ENCODE results near the gene HYAL3.

The HYAL3 gene

GRCh38 chr3:50256978-50257890, 42.0 kb downstream of the HYAL3 start:
- Histone ChIP-seq H3K27ac (no peak overlapping the region), H3K9ac (ENCODE audit: insufficient read length) (no peak overlapping the region), H3K4me3 (no peak overlapping the region), H3K9me3 (ENCODE audit: low read depth, low read length) (no peaks in the 10 kb centered on the region), H3K36me3 (ENCODE audit: insufficient read depth, low read length) (peaks cover 10% of the 10 kb centered on the region; the same call in 1 of the 2 replicates)
- no peak for DNase-seq (ENCODE audit: low read depth, low spot score)
- TF ChIP-seq EZH2 (IDR thresholded peaks at IDR 0.05) (no peak), FOXP2 (optimal IDR thresholded peaks at IDR 0.05; ENCODE audit: control extremely low read depth, extremely low read length, insufficient read depth) (no peak), POLR2AphosphoS5 (IDR thresholded peaks at IDR 0.05; ENCODE audit: borderline replicate concordance, low read depth, low read length) (no peak)

GRCh38 chr3:50255251-50255615, 44.0 kb downstream of the HYAL3 start:
- H3K36me3 ChIP-seq (ENCODE audit: insufficient read depth, low read length): peaks cover 10% of the 10 kb centered on the region; the same call in 1 of the 2 replicates
- H3K27ac ChIP-seq: no peak overlapping the region
- DNase-seq (ENCODE audit: low read depth, low spot score): no peak
- H3K9ac ChIP-seq (ENCODE audit: insufficient read length): no peak overlapping the region
- no peaks in the 10 kb centered on the region for H3K9me3 ChIP-seq (ENCODE audit: low read depth, low read length)
- H3K4me3 ChIP-seq: no peak overlapping the region
- TF ChIP-seq FOXP2 (optimal IDR thresholded peaks at IDR 0.05; ENCODE audit: control extremely low read depth, extremely low read length, insufficient read depth): no peak

GRCh38 chr3:50254577-50255250, 44.5 kb downstream of the HYAL3 start:
- TF ChIP-seq POLR2AphosphoS5 (IDR thresholded peaks at IDR 0.05; ENCODE audit: borderline replicate concordance, low read depth, low read length) (no peak), FOXP2 (optimal IDR thresholded peaks at IDR 0.05; ENCODE audit: control extremely low read depth, extremely low read length, insufficient read depth) (no peak), EZH2 (IDR thresholded peaks at IDR 0.05) (no peak)
- DNase-seq (ENCODE audit: low read depth, low spot score): no peak
- Histone ChIP-seq H3K4me3 (no peak overlapping the region), H3K9ac (ENCODE audit: insufficient read length) (no peak overlapping the region), H3K36me3 (ENCODE audit: insufficient read depth, low read length) (peaks cover 10% of the 10 kb centered on the region; the same call in 1 of the 2 replicates), H3K9me3 (ENCODE audit: low read depth, low read length) (no peaks in the 10 kb centered on the region), H3K27ac (no peak overlapping the region)

GRCh38 chr3:50251220-50251619, 48.0 kb downstream of the HYAL3 start:
- no peak for TF ChIP-seq POLR2AphosphoS5 (IDR thresholded peaks at IDR 0.05; ENCODE audit: borderline replicate concordance, low read depth, low read length)
- no peak for TF ChIP-seq EZH2 (IDR thresholded peaks at IDR 0.05)
- TF ChIP-seq FOXP2 (optimal IDR thresholded peaks at IDR 0.05; ENCODE audit: control extremely low read depth, extremely low read length, insufficient read depth): no peak
- Histone ChIP-seq H3K4me3 (no peak overlapping the region), H3K27ac (no peak overlapping the region), H3K36me3 (ENCODE audit: insufficient read depth, low read length) (no peaks in the 10 kb centered on the region; the same call in 1 of the 2 replicates), H3K9me3 (ENCODE audit: low read depth, low read length) (no peaks in the 10 kb centered on the region), H3K9ac (ENCODE audit: insufficient read length) (no peak overlapping the region)
- DNase-seq (ENCODE audit: low read depth, low spot score): no peak

GRCh38 chr3:50250514-50250913, 48.7 kb downstream of the HYAL3 start:
- Histone ChIP-seq H3K9ac (ENCODE audit: insufficient read length) (no peak overlapping the region), H3K4me3 (no peak overlapping the region), H3K9me3 (ENCODE audit: low read depth, low read length) (no peaks in the 10 kb centered on the region), H3K36me3 (ENCODE audit: insufficient read depth, low read length) (no peaks in the 10 kb centered on the region), H3K27ac (no peak overlapping the region)
- TF ChIP-seq FOXP2 (optimal IDR thresholded peaks at IDR 0.05; ENCODE audit: control extremely low read depth, extremely low read length, insufficient read depth): no peak
- DNase-seq (ENCODE audit: low read depth, low spot score): no peak

- Histone ChIP-seq H3K36me3 (ENCODE audit: insufficient read depth, low read length) (no peaks in the 10 kb centered on the region), H3K27ac (no peak overlapping the region), H3K9me3 (ENCODE audit: low read depth, low read length) (no peaks in the 10 kb centered on the region), H3K9ac (ENCODE audit: insufficient read length) (no peak overlapping the region), H3K4me3 (no peak overlapping the region)
- TF ChIP-seq EZH2 (IDR thresholded peaks at IDR 0.05): no peak
- no peak for TF ChIP-seq FOXP2 (optimal IDR thresholded peaks at IDR 0.05; ENCODE audit: control extremely low read depth, extremely low read length, insufficient read depth)
- TF ChIP-seq POLR2AphosphoS5 (IDR thresholded peaks at IDR 0.05; ENCODE audit: borderline replicate concordance, low read depth, low read length): no peak
- DNase-seq (ENCODE audit: low read depth, low spot score): no peak
These were observed 49.7 kb downstream of the HYAL3 start for GRCh38 chr3:50249457-50249856.

GRCh38 chr3:50248387-50248786, 50.8 kb downstream of the HYAL3 start:
- no peak for DNase-seq (ENCODE audit: low read depth, low spot score)
- Histone ChIP-seq H3K4me3 (no peak overlapping the region), H3K27ac (no peak overlapping the region), H3K36me3 (ENCODE audit: insufficient read depth, low read length) (no peaks in the 10 kb centered on the region), H3K9ac (ENCODE audit: insufficient read length) (no peak overlapping the region), H3K9me3 (ENCODE audit: low read depth, low read length) (no peaks in the 10 kb centered on the region)
- no peak for TF ChIP-seq EZH2 (IDR thresholded peaks at IDR 0.05)

GRCh38 chr3:50246517-50246954, 52.7 kb downstream of the HYAL3 start:
- H3K36me3 ChIP-seq (ENCODE audit: insufficient read depth, low read length): no peaks in the 10 kb centered on the region
- H3K9ac ChIP-seq (ENCODE audit: insufficient read length): peak overlapping the region; percentile 20
- TF ChIP-seq POLR2AphosphoS5 (IDR thresholded peaks at IDR 0.05; ENCODE audit: borderline replicate concordance, low read depth, low read length) (peak; percentile 46; the same call in 1 of the 2 replicates), EZH2 (IDR thresholded peaks at IDR 0.05) (no peak), FOXP2 (optimal IDR thresholded peaks at IDR 0.05; ENCODE audit: control extremely low read depth, extremely low read length, insufficient read depth) (no peak)
- H3K4me3 ChIP-seq: peak overlapping the region; percentile 72
- peak overlapping the region; percentile 87 for H3K27ac ChIP-seq
- DNase-seq (ENCODE audit: low read depth, low spot score): no peak
- H3K9me3 ChIP-seq (ENCODE audit: low read depth, low read length): no peaks in the 10 kb centered on the region
